GM19455 (cell line): ENCODE results near the gene CELF4.

Source experiments
- ATAC-seq: cut with Tn5 transposase; IDR thresholded peaks from one replicate; pipeline ENCODE4 v1.9.1; 2021; ENCODE audit not compliant: unreplicated experiment

The CELF4 gene

GRCh38 chr18:37497853-37498518, 67.6 kb downstream of the CELF4 start:
- ATAC-seq: no peak

- no peak for ATAC-seq
Observed at GRCh38 chr18:37496568-37496967, 69.0 kb downstream of the CELF4 start.

GRCh38 chr18:37495354-37495753, 70.2 kb downstream of the CELF4 start:
- no peak for ATAC-seq

GRCh38 chr18:37494406-37494805, 71.2 kb downstream of the CELF4 start:
- no peak for ATAC-seq

GRCh38 chr18:37493352-37493935, 72.2 kb downstream of the CELF4 start:
- no peak for ATAC-seq

GRCh38 chr18:37492952-37493351, 72.6 kb downstream of the CELF4 start:
- no peak for ATAC-seq

GRCh38 chr18:37491526-37491925, 74.1 kb downstream of the CELF4 start:
- no peak for ATAC-seq

GRCh38 chr18:37489998-37490397, 75.6 kb downstream of the CELF4 start:
- no peak for ATAC-seq

- no peak for ATAC-seq
Observed at GRCh38 chr18:37489011-37489410, 76.6 kb downstream of the CELF4 start.

GRCh38 chr18:37487400-37487867, 78.2 kb downstream of the CELF4 start:
- no peak for ATAC-seq

GRCh38 chr18:37486848-37487247, 78.8 kb downstream of the CELF4 start:
- ATAC-seq: no peak

GRCh38 chr18:37484983-37485834, 80.4 kb downstream of the CELF4 start:
- ATAC-seq: no peak

- no peak for ATAC-seq
Observed at GRCh38 chr18:37483984-37484819, 81.4 kb downstream of the CELF4 start.

GRCh38 chr18:37483221-37483971, 82.2 kb downstream of the CELF4 start:
- ATAC-seq: no peak

- ATAC-seq: no peak
Observed at GRCh38 chr18:37482433-37482832, 83.2 kb downstream of the CELF4 start.

GRCh38 chr18:37482002-37482401, 83.6 kb downstream of the CELF4 start:
- no peak for ATAC-seq

GRCh38 chr18:37481491-37481890, 84.1 kb downstream of the CELF4 start:
- ATAC-seq: no peak

GRCh38 chr18:37481072-37481471, 84.5 kb downstream of the CELF4 start:
- no peak for ATAC-seq

- ATAC-seq: no peak
Observed at GRCh38 chr18:37476611-37477295, 88.8 kb downstream of the CELF4 start.

GRCh38 chr18:37476182-37476581, 89.4 kb downstream of the CELF4 start:
- ATAC-seq: no peak
